ENCODE data around the gene ANP32A.

DNA sequence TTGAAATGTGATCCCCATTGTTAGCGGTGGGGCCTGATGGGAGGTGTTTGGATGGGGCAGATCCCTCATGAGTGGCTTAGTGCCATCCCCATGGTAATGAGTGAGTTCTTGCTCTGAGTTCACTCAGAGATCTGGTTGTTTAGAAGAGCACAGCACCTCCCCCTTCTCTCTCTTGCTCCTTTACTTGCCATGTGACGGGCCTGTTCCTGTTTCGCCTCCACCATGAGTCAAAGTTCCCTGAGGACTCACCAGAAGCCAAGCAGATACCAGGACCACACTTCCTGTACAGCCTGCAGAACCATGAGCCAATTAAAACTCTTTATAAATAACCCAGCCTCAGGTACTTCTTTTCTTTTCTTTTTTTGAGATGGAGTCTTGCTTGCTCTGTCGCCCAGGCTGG is 46.6 kb downstream of the ANP32A start:
- TF ChIP-seq, protein P1, sequence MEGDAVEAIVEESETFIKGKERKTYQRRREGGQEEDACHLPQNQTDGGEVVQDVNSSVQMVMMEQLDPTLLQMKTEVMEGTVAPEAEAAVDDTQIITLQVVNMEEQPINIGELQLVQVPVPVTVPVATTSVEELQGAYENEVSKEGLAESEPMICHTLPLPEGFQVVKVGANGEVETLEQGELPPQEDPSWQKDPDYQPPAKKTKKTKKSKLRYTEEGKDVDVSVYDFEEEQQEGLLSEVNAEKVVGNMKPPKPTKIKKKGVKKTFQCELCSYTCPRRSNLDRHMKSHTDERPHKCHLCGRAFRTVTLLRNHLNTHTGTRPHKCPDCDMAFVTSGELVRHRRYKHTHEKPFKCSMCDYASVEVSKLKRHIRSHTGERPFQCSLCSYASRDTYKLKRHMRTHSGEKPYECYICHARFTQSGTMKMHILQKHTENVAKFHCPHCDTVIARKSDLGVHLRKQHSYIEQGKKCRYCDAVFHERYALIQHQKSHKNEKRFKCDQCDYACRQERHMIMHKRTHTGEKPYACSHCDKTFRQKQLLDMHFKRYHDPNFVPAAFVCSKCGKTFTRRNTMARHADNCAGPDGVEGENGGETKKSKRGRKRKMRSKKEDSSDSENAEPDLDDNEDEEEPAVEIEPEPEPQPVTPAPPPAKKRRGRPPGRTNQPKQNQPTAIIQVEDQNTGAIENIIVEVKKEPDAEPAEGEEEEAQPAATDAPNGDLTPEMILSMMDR (IDR thresholded peaks at IDR 0.05) = no peak
- TF ChIP-seq, protein P2, sequence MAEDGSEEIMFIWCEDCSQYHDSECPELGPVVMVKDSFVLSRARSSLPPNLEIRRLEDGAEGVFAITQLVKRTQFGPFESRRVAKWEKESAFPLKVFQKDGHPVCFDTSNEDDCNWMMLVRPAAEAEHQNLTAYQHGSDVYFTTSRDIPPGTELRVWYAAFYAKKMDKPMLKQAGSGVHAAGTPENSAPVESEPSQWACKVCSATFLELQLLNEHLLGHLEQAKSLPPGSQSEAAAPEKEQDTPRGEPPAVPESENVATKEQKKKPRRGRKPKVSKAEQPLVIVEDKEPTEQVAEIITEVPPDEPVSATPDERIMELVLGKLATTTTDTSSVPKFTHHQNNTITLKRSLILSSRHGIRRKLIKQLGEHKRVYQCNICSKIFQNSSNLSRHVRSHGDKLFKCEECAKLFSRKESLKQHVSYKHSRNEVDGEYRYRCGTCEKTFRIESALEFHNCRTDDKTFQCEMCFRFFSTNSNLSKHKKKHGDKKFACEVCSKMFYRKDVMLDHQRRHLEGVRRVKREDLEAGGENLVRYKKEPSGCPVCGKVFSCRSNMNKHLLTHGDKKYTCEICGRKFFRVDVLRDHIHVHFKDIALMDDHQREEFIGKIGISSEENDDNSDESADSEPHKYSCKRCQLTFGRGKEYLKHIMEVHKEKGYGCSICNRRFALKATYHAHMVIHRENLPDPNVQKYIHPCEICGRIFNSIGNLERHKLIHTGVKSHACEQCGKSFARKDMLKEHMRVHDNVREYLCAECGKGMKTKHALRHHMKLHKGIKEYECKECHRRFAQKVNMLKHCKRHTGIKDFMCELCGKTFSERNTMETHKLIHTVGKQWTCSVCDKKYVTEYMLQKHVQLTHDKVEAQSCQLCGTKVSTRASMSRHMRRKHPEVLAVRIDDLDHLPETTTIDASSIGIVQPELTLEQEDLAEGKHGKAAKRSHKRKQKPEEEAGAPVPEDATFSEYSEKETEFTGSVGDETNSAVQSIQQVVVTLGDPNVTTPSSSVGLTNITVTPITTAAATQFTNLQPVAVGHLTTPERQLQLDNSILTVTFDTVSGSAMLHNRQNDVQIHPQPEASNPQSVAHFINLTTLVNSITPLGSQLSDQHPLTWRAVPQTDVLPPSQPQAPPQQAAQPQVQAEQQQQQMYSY (CRISPR knock-in tag; IDR thresholded peaks at IDR 0.05) = no peak
- TF ChIP-seq NR2C2 (CRISPR knock-in tag; IDR thresholded peaks at IDR 0.05) (no peak), ZNF416 (CRISPR knock-in tag; IDR thresholded peaks at IDR 0.05) (no peak), SP1 (CRISPR knock-in tag; conservative IDR thresholded peaks at IDR 0.05) (no peak), ELF4 (CRISPR knock-in tag; IDR thresholded peaks at IDR 0.05; ENCODE audit: low read depth) (no peak), ZNF263 (CRISPR knock-in tag; IDR thresholded peaks at IDR 0.05; ENCODE audit: low read depth) (no peak)
- TF ChIP-seq, protein P3, sequence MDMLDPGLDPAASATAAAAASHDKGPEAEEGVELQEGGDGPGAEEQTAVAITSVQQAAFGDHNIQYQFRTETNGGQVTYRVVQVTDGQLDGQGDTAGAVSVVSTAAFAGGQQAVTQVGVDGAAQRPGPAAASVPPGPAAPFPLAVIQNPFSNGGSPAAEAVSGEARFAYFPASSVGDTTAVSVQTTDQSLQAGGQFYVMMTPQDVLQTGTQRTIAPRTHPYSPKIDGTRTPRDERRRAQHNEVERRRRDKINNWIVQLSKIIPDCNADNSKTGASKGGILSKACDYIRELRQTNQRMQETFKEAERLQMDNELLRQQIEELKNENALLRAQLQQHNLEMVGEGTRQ (CRISPR knock-in tag; IDR thresholded peaks at IDR 0.05) = no peak
